ENCODE results near the gene ARHGAP40.

DNA sequence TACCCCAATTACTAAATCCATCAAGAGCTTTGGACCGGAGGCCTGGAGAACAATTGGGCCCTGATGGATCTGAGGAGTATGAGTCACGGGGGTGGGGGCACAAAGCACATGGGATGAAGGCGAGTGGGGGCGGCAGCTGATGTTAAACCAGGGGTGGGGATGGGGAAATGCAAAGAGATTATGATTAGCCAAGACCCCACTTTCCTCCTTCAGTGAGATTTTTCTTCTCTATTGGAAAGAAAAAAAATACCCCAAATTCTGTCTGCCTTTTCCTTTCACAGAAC is 57.9 kb downstream of the ARHGAP40 start:
- TF ChIP-seq EZH2phosphoT487 (IDR thresholded peaks at IDR 0.05; ENCODE audit: insufficient read depth, low read depth) (no peak), EZH2 (IDR thresholded peaks at IDR 0.05; ENCODE audit: insufficient read depth, poor library complexity, severe bottlenecking) (no peak)

All from GM23248 (cell line).